Lower lobe of right lung (tissue), 2 donors: ENCODE measurements around the gene CCNF. TPM values are rescaled to one million over a fixed set of nuclear protein-coding genes. Genes with fewer than 3 reads are reported as not detected.

Source experiments
- ATAC-seq, 2 donors: fragments of 200-7000 bp; cut with Tn5 transposase; one replicate each; pipeline ENCODE4 v1.9.1; 2020 to 2022; ENCODE audit warnings: mild to moderate bottlenecking in 2 of 2, moderate library complexity in 2 of 2
- DNase-seq: peaks from one replicate; pipeline ENCODE4 v3.0.0-alpha.2; 2020
- H3K27ac ChIP-seq: fragments of 200-600 bp; one replicate; pipeline ENCODE4 v1.8.0; 2022
- H3K27me3 ChIP-seq: fragments of 200-600 bp; one replicate; pipeline ENCODE4 v1.8.0; 2022; ENCODE audit warnings: low read depth
- H3K36me3 ChIP-seq: fragments of 200-600 bp; one replicate; pipeline ENCODE4 v1.8.0; 2022; ENCODE audit warnings: mild to moderate bottlenecking
- H3K4me1 ChIP-seq: fragments of 200-600 bp; one replicate; pipeline ENCODE4 v1.8.0; 2022
- H3K4me3 ChIP-seq: fragments of 200-600 bp; one replicate; pipeline ENCODE4 v1.8.0; 2022; ENCODE audit warnings: mild to moderate bottlenecking
- H3K9me3 ChIP-seq: fragments of 200-600 bp; one replicate; pipeline ENCODE4 v1.8.0; 2022
- CTCF ChIP-seq: fragments of 200-600 bp; IDR thresholded peaks from one replicate; pipeline ENCODE4 v1.8.0; 2022; ENCODE audit warnings: antibody characterized with exemption, mild to moderate bottlenecking
- intact Hi-C: fragments of 100-400 bp; cut with DNase I; formaldehyde crosslinking; loops from one replicate; pipeline ENCODE4 v1.11.0; 2022
- total RNA-seq: library from RNA; stranded (reverse); fragmentation: NEBNext Ultra II Directional; extraction: Animal tissue kit (Norgen Biotek cat#: 25700); gene quantifications from one replicate; pipeline ENCODE4 v1.2.1, GENCODE V29; 2021
- donor health status: DM: no; HTN: yes; CAD: no; lungs with severe emphysema.

Gene CCNF
- total RNA-seq, 1 donor from 2014 or later, result 3.4 TPM

DNA sequence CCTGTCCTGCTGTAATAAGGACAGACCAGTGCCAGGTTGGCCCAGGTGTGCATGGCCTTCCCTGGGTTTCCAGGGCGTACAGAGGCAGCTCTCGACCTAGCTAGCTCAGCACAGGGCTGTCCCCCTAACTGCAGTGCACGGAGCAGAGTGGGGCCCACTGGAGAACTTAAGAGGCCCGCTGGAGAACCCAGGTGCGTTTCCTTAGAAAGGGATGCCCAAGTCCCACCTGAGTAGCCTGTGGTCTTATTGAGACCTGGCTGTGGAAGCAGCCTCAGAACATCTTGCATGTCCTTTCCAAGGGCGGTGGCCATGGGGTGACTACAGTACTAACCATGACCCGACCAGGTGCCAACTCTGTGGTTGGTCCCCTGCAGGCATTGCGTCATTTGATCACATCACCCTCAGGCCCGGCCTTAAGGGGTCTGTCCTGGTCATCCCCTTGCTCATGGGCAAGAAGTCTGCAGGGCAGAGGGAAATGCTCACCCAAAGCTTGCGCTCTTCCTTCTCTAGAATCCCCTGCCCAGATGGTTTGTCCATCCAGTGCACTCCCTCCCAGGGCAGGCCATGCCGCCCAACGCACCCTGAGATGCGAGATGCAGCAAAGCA, 3.3 kb upstream of the CCNF start:
- no peak overlapping the region for H3K4me3 ChIP-seq
- no peak for DNase-seq
- no peaks in the 10 kb centered on the region for H3K9me3 ChIP-seq
- no peak overlapping the region for H3K27ac ChIP-seq
- H3K4me1 ChIP-seq, result peaks cover 26% of the 10 kb centered on the region
- H3K27me3 ChIP-seq, result no peaks in the 10 kb centered on the region
- intact Hi-C loops, result no loop called here
- no peaks in the 10 kb centered on the region for H3K36me3 ChIP-seq
- ATAC-seq, result no peak
- TF ChIP-seq CTCF, result no peak

- Histone ChIP-seq H3K36me3 (peaks cover 2% of the 10 kb centered on the region), H3K27me3 (no peaks in the 10 kb centered on the region), H3K4me3 (no peak overlapping the region), H3K4me1 (peaks cover 26% of the 10 kb centered on the region), H3K27ac (no peak overlapping the region), H3K9me3 (no peaks in the 10 kb centered on the region)
- no peak for ATAC-seq
- intact Hi-C loops, result no loop called here
- peak; percentile 73 for DNase-seq
- TF ChIP-seq CTCF, result no peak
These were observed 2.3 kb upstream of the CCNF start for GRCh38 chr16:2426941-2427361.

DNA sequence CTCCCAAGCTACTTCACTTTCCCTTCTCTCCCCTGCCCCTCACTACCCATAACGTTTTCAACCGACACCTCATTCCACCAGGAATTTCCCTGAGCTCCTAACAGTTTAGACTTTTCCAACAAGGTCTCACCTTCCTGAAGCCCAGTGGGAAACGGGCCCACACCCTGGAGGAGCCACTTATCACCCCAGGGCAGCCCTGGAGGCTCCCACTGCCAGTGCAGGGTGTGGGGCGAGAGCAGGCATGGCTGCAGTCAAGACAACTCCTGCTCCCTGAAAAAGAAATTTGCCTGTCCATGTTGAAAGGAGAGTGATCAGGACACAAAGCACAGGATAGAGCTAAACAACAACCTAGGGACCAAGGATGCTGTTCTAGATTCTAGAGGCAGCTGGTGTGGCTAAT, 1.7 kb upstream of the CCNF start:
- intact Hi-C loops, result no loop called here
- Histone ChIP-seq H3K4me3 (no peak overlapping the region), H3K27ac (no peak overlapping the region), H3K4me1 (peaks cover 26% of the 10 kb centered on the region), H3K27me3 (no peaks in the 10 kb centered on the region), H3K9me3 (no peaks in the 10 kb centered on the region), H3K36me3 (peaks cover 8% of the 10 kb centered on the region)
- ATAC-seq (no peak), DNase-seq (no peak)
- TF ChIP-seq CTCF, result no peak

GRCh38 chr16:2428051-2428783, 1.0 kb upstream of the CCNF start:
- H3K4me1 ChIP-seq, result peaks cover 23% of the 10 kb centered on the region
- H3K27ac ChIP-seq, result peak overlapping the region; percentile 69
- DNase-seq (no peak), ATAC-seq (peak; percentile 48 to 55)
- H3K36me3 ChIP-seq, result peaks cover 9% of the 10 kb centered on the region
- peak overlapping the region; percentile 95 for H3K4me3 ChIP-seq
- H3K9me3 ChIP-seq, result no peaks in the 10 kb centered on the region
- intact Hi-C loops, result no loop called here
- no peaks in the 10 kb centered on the region for H3K27me3 ChIP-seq
- TF ChIP-seq CTCF, result no peak

GRCh38 chr16:2428784-2429033, 538 bp upstream of the CCNF start:
- Histone ChIP-seq H3K4me3 (peak overlapping the region; percentile 95), H3K36me3 (peaks cover 9% of the 10 kb centered on the region), H3K27me3 (no peaks in the 10 kb centered on the region), H3K9me3 (no peaks in the 10 kb centered on the region), H3K4me1 (peaks cover 22% of the 10 kb centered on the region), H3K27ac (peak overlapping the region; percentile 69)
- TF ChIP-seq CTCF, result no peak
- DNase-seq (no peak), ATAC-seq (peak; percentile 60 to 65)
- intact Hi-C loops, result no loop called here
